Tibial nerve (tissue), 4 donors: ENCODE data around the gene EFCAB8. TPM values are rescaled to one million over a fixed set of nuclear protein-coding genes. Genes with fewer than 3 reads are reported as not detected.

ENCODE experiments used
- DNase-seq, 2 donors: peaks; one replicate each; pipeline ENCODE4 v3.0.0-alpha.2; 2019; ENCODE audit warnings: low spot score in 2 of 2
- H3K27ac ChIP-seq, 4 donors: fragments of 200-600 bp; sonication (generic) in 3 of 4; one replicate each; pipeline ENCODE4 v1.5.1; 2017 to 2019; ENCODE audit warnings: mild to moderate bottlenecking in 1 of 4
- H3K27me3 ChIP-seq, 2 donors: fragments of 200-600 bp; sonication (generic) in 1 of 2; one replicate each; pipeline versions ENCODE4 v1.5.1 to v1.6.0; 2017 to 2019
- H3K36me3 ChIP-seq, 3 donors: fragments of 200-600 bp; sonication (generic); one replicate each; pipeline ENCODE4 v1.5.1; 2018 to 2019
- H3K4me1 ChIP-seq, 4 donors: fragments of 200-600 bp; sonication (generic) in 3 of 4; one replicate each; pipeline ENCODE4 v1.5.1; 2017 to 2019
- H3K4me3 ChIP-seq, 4 donors: fragments of 200-600 bp; sonication (generic) in 3 of 4; one replicate each; pipeline ENCODE4 v1.5.1; 2017 to 2019; ENCODE audit warnings: mild to moderate bottlenecking in 1 of 4, moderate library complexity in 1 of 4
- H3K9me3 ChIP-seq, 4 donors: fragments of 200-600 bp; sonication (generic) in 3 of 4; one replicate each; pipeline ENCODE4 v1.5.1; 2017 to 2019
- EP300 ChIP-seq, 2 donors: sonication (generic); formaldehyde crosslinking; IDR thresholded peaks; one replicate each; pipeline ENCODE4 v1.6.1; 2017; ENCODE audit warnings: antibody characterized with exemption in 2 of 2, mild to moderate bottlenecking in 1 of 2
- POLR2A ChIP-seq, 2 donors: fragments of 450-650 bp; IDR thresholded peaks; one replicate each; pipeline ENCODE4 v1.6.1; 2017; ENCODE audit warnings: antibody characterized with exemption in 2 of 2, mild to moderate bottlenecking in 2 of 2, moderate library complexity in 2 of 2
- WGBS, 2 donors: methylation state at CpG; one replicate each; pipeline ENCODE4 v1.1.5; 2018; 5-methylcytosine and 5-hydroxymethylcytosine counted together
- total RNA-seq, 4 donors: library from RNA; depleted of rRNA; stranded (reverse); fragments of >200 nt; gene quantifications; one replicate each; pipeline ENCODE4 v1.1.0, GENCODE V29; 2016
- TF ChIP-seq, protein P1 (sequence below), 5 experiments: fragments of 200-600 bp in 3 of 5; fragments of 450-650 bp in 2 of 5; sonication (generic) in 3 of 5; IDR thresholded peaks; one replicate each; pipeline ENCODE4 v1.5.1; 2016 to 2019; ENCODE audit warnings: antibody characterized with exemption in 5 of 5, mild to moderate bottlenecking in 3 of 5, moderate library complexity in 2 of 5

Gene EFCAB8
- total RNA-seq, 4 donors from 2014 or later, result 0.30 to 0.87 TPM; not detected in 2

DNA sequence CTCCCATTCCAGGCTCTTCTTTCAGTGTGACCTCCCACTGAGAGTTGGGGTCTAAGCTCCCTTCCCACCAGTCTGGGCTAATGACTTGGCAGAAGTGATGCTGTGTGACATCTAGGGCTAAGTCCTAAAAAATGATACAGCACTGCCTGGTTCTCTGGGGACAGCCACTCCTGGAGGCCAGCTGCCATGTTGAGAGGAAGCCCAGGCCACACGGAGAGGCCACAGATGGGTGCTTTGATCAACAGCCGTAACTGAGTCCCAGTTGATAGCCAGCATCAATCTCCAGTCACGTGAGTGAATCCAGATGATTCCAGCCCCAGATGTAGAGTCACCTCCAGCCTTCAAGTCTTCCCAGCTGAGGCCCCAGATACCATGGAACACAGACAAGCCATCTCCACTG is 131.7 kb downstream of the EFCAB8 start:
- Histone ChIP-seq H3K27ac (no peak overlapping the region), H3K36me3 (no peaks in the 10 kb centered on the region), H3K9me3 (peaks cover 0 to 2% (median 0%) of the 10 kb centered on the region in 4 donors), H3K4me3 (no peak overlapping the region), H3K27me3 (no peaks in the 10 kb centered on the region), H3K4me1 (peaks cover 0 to 4% (median 0%) of the 10 kb centered on the region in 4 donors)
- no peak for DNase-seq
- TF ChIP-seq, protein P1, sequence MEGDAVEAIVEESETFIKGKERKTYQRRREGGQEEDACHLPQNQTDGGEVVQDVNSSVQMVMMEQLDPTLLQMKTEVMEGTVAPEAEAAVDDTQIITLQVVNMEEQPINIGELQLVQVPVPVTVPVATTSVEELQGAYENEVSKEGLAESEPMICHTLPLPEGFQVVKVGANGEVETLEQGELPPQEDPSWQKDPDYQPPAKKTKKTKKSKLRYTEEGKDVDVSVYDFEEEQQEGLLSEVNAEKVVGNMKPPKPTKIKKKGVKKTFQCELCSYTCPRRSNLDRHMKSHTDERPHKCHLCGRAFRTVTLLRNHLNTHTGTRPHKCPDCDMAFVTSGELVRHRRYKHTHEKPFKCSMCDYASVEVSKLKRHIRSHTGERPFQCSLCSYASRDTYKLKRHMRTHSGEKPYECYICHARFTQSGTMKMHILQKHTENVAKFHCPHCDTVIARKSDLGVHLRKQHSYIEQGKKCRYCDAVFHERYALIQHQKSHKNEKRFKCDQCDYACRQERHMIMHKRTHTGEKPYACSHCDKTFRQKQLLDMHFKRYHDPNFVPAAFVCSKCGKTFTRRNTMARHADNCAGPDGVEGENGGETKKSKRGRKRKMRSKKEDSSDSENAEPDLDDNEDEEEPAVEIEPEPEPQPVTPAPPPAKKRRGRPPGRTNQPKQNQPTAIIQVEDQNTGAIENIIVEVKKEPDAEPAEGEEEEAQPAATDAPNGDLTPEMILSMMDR (IDR thresholded peaks at IDR 0.05), result no peak
- no peak for TF ChIP-seq EP300 (IDR thresholded peaks at IDR 0.05)
- TF ChIP-seq POLR2A (IDR thresholded peaks at IDR 0.05), result no peak
- 77 to 80% methylated on average over 3 of the region's 3 CpGs for WGBS, 2 donors

DNA sequence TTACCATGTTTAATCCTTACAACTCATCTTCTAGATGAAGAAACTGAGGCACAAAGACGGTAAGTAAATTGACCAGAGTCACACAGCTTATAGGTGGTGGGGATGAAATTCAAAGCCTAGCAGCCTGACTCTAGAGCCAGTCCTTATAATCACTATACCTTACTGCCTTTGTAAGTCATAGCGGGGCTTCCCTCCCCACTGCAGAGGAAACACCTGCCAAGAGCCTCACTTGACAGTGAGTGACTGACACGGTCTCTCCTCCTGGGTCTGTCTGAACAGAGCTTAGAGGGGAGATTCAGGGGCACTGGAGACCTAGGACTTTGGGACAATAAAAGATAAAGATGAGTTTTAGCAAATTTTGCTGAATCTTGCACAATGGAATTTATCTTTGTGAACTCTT is 132.7 kb downstream of the EFCAB8 start:
- WGBS, 2 donors, result 58 to 74% methylated on average over 3 of the region's 3 CpGs
- Histone ChIP-seq H3K4me3 (no peak overlapping the region), H3K4me1 (no peaks in the 10 kb centered on the region), H3K27me3 (no peaks in the 10 kb centered on the region), H3K36me3 (no peaks in the 10 kb centered on the region), H3K27ac (no peak overlapping the region), H3K9me3 (peaks cover 0 to 10% (median 0%) of the 10 kb centered on the region in 4 donors)
- TF ChIP-seq POLR2A (IDR thresholded peaks at IDR 0.05), result no peak
- no peak for DNase-seq

DNA sequence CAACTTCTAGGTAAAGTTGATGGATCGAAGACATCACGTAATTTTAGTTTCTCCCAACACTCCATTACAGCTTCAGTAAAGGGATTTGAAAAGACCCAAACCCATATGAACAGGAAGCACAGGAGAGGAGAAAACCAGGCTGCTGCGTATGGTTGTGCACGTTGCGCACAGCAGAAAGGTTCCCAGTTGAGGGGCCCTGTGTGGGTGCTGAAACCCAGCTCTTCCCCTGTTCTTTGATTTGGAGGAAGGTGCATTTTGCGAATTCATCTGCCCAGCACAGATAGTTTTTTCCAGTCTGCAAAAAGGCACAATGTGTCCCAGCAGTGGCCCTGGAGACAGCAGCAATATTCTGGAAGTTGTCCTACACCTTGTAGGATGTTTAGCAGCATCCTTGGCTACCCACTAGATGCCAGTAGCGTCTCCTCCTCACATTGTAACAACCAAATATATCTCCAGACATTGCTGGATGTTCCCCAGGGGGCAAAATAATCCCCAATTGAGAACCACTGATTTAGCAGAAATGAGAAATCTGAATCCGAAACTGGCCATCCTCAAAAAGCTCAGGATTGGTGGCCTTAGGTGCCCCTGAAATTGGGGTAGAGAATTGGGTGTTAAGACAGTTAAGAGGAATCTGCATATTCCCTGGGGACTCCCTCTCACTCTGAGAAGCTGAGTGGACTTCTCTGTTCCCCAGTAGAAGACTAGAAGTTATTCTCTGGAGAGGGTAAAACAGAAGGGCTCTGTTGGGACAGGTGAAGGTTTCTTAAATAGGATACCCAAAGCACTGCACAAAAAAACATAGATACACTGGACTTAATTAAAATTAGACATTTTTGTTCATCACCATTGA is 133.3 kb downstream of the EFCAB8 start:
- Histone ChIP-seq H3K4me1 (no peaks in the 10 kb centered on the region), H3K9me3 (peaks cover 0 to 10% (median 0%) of the 10 kb centered on the region in 4 donors), H3K36me3 (no peaks in the 10 kb centered on the region), H3K27me3 (no peaks in the 10 kb centered on the region), H3K4me3 (no peak overlapping the region), H3K27ac (no peak overlapping the region)
- 70 to 71% methylated on average over 8 of the region's 8 CpGs for whole genome bisulfite sequencing, 2 donors
- DNase-seq, result no peak
- TF ChIP-seq EP300 (IDR thresholded peaks at IDR 0.05) (no peak), POLR2A (IDR thresholded peaks at IDR 0.05) (no peak)
- TF ChIP-seq, protein P1 (IDR thresholded peaks at IDR 0.05), result no peak

DNA sequence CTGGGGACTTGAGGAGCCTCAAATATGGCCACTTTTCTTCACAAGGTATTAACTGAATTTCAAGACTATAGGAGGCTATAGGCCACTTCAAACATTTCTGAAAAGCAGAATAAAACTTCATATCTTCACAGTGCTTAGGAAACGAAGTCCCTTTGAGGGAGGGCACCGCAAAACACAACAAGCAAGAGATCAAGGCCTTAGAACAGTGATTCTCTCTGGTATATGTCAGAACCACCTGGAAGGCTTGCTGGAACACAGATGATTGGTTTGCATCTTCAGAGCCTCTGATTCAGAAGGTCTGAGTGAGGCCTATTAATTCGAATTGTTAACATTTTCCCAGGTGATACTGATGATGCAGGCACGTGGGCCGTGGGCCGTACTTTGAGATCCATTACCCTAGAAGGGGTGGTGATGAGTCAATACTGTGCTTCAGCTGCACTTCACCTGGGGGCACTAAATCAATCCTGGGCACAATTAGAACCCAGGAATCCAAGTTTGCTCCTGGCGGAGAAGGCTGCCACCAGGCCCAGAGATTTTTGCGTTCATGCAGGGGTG is 134.8 kb downstream of the EFCAB8 start:
- H3K4me3 ChIP-seq, result no peak overlapping the region
- 79 to 86% methylated on average over 8 of the region's 8 CpGs for WGBS, 2 donors
- H3K4me1 ChIP-seq, result no peaks in the 10 kb centered on the region
- no peak overlapping the region for H3K27ac ChIP-seq
- H3K9me3 ChIP-seq, result peaks cover 0 to 10% (median 0%) of the 10 kb centered on the region in 4 donors
- TF ChIP-seq EP300 (IDR thresholded peaks at IDR 0.05), result no peak
- TF ChIP-seq POLR2A (IDR thresholded peaks at IDR 0.05), result no peak
- TF ChIP-seq, protein P1 (IDR thresholded peaks at IDR 0.05), result no peak
- H3K36me3 ChIP-seq, result no peaks in the 10 kb centered on the region
- no peak for DNase-seq
- H3K27me3 ChIP-seq, result no peaks in the 10 kb centered on the region

DNA sequence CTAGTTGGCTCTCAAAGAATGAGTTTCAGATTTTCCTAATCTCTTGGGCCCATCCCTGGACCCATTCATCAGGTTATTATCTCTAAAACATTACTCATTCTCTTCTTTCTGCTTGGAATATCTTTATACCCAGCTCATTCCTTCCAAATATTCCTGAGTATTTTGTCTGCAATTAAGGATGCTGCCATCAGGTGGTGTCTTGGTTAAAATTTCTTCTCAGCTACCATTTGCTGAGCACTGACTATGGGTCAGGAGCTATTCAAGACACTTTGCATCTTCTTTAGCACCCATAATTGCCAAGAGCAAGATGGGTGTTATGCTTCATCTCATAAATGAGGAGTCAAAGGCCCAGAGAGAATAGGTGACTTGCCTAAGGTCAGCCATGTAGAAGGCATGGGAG is 137.1 kb downstream of the EFCAB8 start:
- Histone ChIP-seq H3K4me3 (no peak overlapping the region), H3K4me1 (peaks cover 0 to 9% (median 0%) of the 10 kb centered on the region in 4 donors), H3K27me3 (no peaks in the 10 kb centered on the region), H3K27ac (no peak overlapping the region), H3K36me3 (no peaks in the 10 kb centered on the region), H3K9me3 (peaks cover 0 to 10% (median 0%) of the 10 kb centered on the region in 4 donors)
- TF ChIP-seq, protein P1 (IDR thresholded peaks at IDR 0.05), result no peak
- TF ChIP-seq EP300 (IDR thresholded peaks at IDR 0.05), result no peak
- TF ChIP-seq POLR2A (IDR thresholded peaks at IDR 0.05), result no peak
- no peak for DNase-seq
